WERI-Rb-1 (cell line): ENCODE results near the gene CNBP.
A peak's percentile ranks its signal among the peaks of the same experiment; 100 is the strongest.
"Not testable (repeated sequence)": the region's sequence is repeated elsewhere in the genome, so short reads cannot be mapped to it uniquely, and the experiment has no call there.

Experiments
- DNase-seq: peaks from one replicate; pipeline ENCODE4 v3.0.0-alpha.2; 2020
- H3K27ac ChIP-seq: fragments of 250-450 bp; sonication (Bioruptor Pico); 2 replicates; pipeline ENCODE4 v1.5.1; 2020; ENCODE audit warnings: mild to moderate bottlenecking, moderate library complexity
- H3K27me3 ChIP-seq: fragments of 250-450 bp; sonication (Bioruptor Pico); 2 replicates; pipeline ENCODE4 v1.5.1; 2021; ENCODE audit warnings: mild to moderate bottlenecking, low read depth, moderate library complexity; ENCODE audit not compliant: insufficient read depth, severe bottlenecking
- H3K36me3 ChIP-seq: fragments of 250-450 bp; sonication (Bioruptor Pico); 2 replicates; pipeline ENCODE4 v1.5.1; 2020; ENCODE audit warnings: mild to moderate bottlenecking, moderate library complexity
- H3K4me3 ChIP-seq: 2 replicates; pipeline ENCODE4 v1.5.1; 2011; ENCODE audit warnings: low read depth, mild to moderate bottlenecking, control low read depth, low read length
- H3K9me3 ChIP-seq: fragments of 250-450 bp; sonication (Bioruptor Pico); 2 replicates; pipeline ENCODE4 v1.5.1; 2021; ENCODE audit warnings: mild to moderate bottlenecking, moderate library complexity; ENCODE audit not compliant: severe bottlenecking
- CTCF ChIP-seq: IDR thresholded peaks from 2 replicates; pipeline ENCODE4 v1.5.1; 2011; ENCODE audit warnings: low read depth, mild to moderate bottlenecking, control low read depth, inconsistent platforms, low read length

Gene CNBP

GRCh38 chr3:129195731-129196256, 12.1 kb upstream of the CNBP start:
- Histone ChIP-seq H3K27ac (no peak overlapping the region), H3K36me3 (no peaks in the 10 kb centered on the region), H3K27me3 (no peaks in the 10 kb centered on the region), H3K9me3 (no peaks in the 10 kb centered on the region), H3K4me3 (no peak overlapping the region)
- no peak for DNase-seq
- TF ChIP-seq CTCF = no peak

DNA sequence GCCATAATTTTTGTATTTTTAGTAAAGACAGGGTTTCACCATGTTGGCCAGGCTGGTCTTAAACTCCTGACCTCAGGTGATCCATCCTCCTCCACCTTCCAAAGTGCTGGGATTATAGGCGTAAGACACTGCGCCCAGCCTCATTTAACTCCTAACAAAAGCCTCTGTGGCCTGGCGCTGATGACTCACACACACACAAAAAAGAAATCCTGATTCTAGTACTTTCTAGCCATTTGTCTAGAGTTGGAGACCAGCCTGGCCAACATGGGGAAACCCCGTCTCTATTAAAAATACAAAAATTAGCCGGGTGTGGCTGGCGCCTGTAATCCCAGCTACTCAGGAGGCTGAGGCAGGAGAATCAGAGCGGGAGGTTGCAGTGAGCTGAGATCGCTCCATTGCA, 6.1 kb upstream of the CNBP start:
- H3K27me3 ChIP-seq, H3K27ac ChIP-seq: not testable (repeated sequence)
- peak; percentile 24 for DNase-seq

DNA sequence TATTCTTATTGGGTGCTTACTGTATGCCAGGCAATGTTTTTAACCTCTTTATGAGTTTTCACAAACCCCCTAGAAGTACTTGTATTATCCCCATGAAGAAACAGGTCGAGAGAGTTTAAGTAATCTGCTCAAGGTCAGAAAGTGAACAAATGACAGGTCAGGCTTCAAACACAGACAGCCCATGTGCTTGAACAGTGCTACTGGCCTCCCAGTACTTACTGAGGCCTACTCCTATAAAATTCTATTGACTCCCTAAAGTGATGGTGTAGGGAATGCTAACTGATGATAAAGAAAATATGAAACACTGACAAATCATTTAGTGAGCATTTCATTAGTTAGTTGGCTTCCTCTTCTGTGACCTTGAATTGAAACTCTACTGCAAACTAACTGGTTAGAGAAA, 4.2 kb upstream of the CNBP start:
- Histone ChIP-seq H3K27me3 (no peaks in the 10 kb centered on the region), H3K9me3 (no peaks in the 10 kb centered on the region), H3K36me3 (peaks cover 8% of the 10 kb centered on the region), H3K4me3 (no peak overlapping the region), H3K27ac (no peak overlapping the region)
- DNase-seq = no peak
- TF ChIP-seq CTCF = no peak

More for the DNA sequence above, 6.1 kb upstream of the CNBP start:
- H3K9me3 ChIP-seq, H3K36me3 ChIP-seq, H3K4me3 ChIP-seq: not testable (repeated sequence)

DNA sequence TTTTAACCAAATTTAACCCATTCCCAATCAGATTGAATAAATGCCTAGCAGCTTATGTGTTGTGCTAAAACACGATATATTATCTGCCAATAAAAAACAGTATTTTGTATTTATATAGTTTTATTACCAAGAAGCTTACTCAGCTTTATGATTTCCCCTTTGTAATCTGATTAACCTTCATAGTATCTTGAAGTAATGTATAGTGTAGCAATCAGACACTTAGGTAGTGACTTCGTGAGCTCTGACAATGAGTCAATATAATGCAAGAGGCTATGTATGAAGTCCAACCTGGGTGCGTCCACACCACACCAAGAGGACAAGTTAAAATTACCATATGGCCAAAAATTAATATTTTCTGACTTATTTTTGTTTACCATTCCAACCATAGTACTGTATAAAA, 2.1 kb upstream of the CNBP start:
- H3K27ac ChIP-seq = no peak overlapping the region
- H3K4me3 ChIP-seq = no peak overlapping the region
- TF ChIP-seq CTCF = no peak

GRCh38 chr3:129184784-129185542, 1.3 kb upstream of the CNBP start:
- not testable (repeated sequence) for H3K27me3 ChIP-seq, DNase-seq, H3K9me3 ChIP-seq, H3K27ac ChIP-seq
- H3K36me3 ChIP-seq = peaks cover 28% of the 10 kb centered on the region
- H3K4me3 ChIP-seq = peak overlapping the region; percentile 90

More for the DNA sequence above, 2.1 kb upstream of the CNBP start:
- Histone ChIP-seq H3K27me3 (no peaks in the 10 kb centered on the region), H3K36me3 (peaks cover 21% of the 10 kb centered on the region), H3K9me3 (no peaks in the 10 kb centered on the region)
- no peak for DNase-seq

DNA sequence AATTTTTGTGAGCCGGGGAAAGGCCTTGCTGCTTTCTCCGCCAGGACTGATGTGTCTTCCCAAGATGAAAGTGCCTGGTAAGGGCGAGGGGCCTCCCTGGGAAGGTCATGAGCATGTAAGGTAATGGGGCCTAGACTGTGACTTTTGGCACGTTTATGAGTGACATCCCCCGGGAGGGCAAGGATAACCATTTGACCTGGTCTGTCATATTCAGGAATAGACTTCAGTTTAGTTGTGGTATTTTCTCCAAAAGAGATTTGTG, 631 bp upstream of the CNBP start:
- TF ChIP-seq CTCF = no peak
- no peak for DNase-seq

More for the DNA sequence above, 631 bp upstream of the CNBP start:
- Histone ChIP-seq H3K27me3 (no peaks in the 10 kb centered on the region), H3K9me3 (no peaks in the 10 kb centered on the region), H3K36me3 (peaks cover 32% of the 10 kb centered on the region), H3K4me3 (peak overlapping the region; percentile 90), H3K27ac (peak overlapping the region; percentile 99)
